GM12801 (cell line): Measurements from ENCODE around the gene EIF4A3.

Experiments used
- CTCF ChIP-seq: IDR thresholded peaks from one replicate; pipeline ENCODE4 v1.5.1; 2011; ENCODE audit warnings: control low read depth; ENCODE audit not compliant: insufficient read length; ENCODE audit errors: extremely low read depth

EIF4A3 gene

GRCh38 chr17:80110447-80110812 is 36.5 kb downstream of the EIF4A3 start:
- no peak for TF ChIP-seq CTCF

GRCh38 chr17:80109713-80110446 is 37.0 kb downstream of the EIF4A3 start:
- TF ChIP-seq CTCF = no peak

GRCh38 chr17:80109066-80109660 is 37.8 kb downstream of the EIF4A3 start:
- no peak for TF ChIP-seq CTCF

- no peak for TF ChIP-seq CTCF
Observed at GRCh38 chr17:80108036-80108971, 38.6 kb downstream of the EIF4A3 start.

- no peak for TF ChIP-seq CTCF
Observed at GRCh38 chr17:80107231-80108021, 39.5 kb downstream of the EIF4A3 start.

- TF ChIP-seq CTCF = no peak
Observed at GRCh38 chr17:80106751-80107150, 40.2 kb downstream of the EIF4A3 start.
